Activated CD8-positive, alpha-beta memory T cell treated with anti-CD3 and anti-CD28 coated beads for 4 hours (primary cell): ENCODE measurements around the gene SELENON.

ENCODE experiments used
- DNase-seq, 2 donors: peaks; one replicate each; pipeline ENCODE4 v3.0.0-alpha.2; 2020; ENCODE audit warnings: low read depth in 2 of 2

The SELENON gene

GRCh38 chr1:25793585-25794170 is 6.3 kb upstream of the SELENON start:
- no peak for DNase-seq

GRCh38 chr1:25794325-25794724 is 5.7 kb upstream of the SELENON start:
- no peak for DNase-seq

GRCh38 chr1:25795211-25795610 is 4.8 kb upstream of the SELENON start:
- no peak for DNase-seq

- DNase-seq: no peak
Observed at GRCh38 chr1:25795946-25796810, 3.8 kb upstream of the SELENON start.

GRCh38 chr1:25796811-25797458 is 3.1 kb upstream of the SELENON start:
- peak; percentile 60 to 64 for DNase-seq

GRCh38 chr1:25797939-25798338 is 2.1 kb upstream of the SELENON start:
- DNase-seq: no peak

GRCh38 chr1:25798666-25799351 is 1.2 kb upstream of the SELENON start:
- no peak for DNase-seq

- DNase-seq: no peak
Observed at GRCh38 chr1:25799352-25799934, 550 bp upstream of the SELENON start.

GRCh38 chr1:25800703-25801377 is 847 bp downstream of the SELENON start:
- DNase-seq: no peak

- no peak for DNase-seq
Observed at GRCh38 chr1:25802915-25803314, 2.9 kb downstream of the SELENON start.

- DNase-seq: no peak
Observed at GRCh38 chr1:25803368-25803767, 3.4 kb downstream of the SELENON start.

GRCh38 chr1:25804244-25804963 is 4.4 kb downstream of the SELENON start:
- DNase-seq: no peak

- no peak for DNase-seq
Observed at GRCh38 chr1:25804964-25805862, 5.2 kb downstream of the SELENON start.

GRCh38 chr1:25805863-25806225 is 5.9 kb downstream of the SELENON start:
- DNase-seq: no peak

- no peak for DNase-seq
Observed at GRCh38 chr1:25806418-25806817, 6.4 kb downstream of the SELENON start.

GRCh38 chr1:25807480-25808390 is 7.7 kb downstream of the SELENON start:
- no peak for DNase-seq

- DNase-seq: no peak
Observed at GRCh38 chr1:25808481-25809244, 8.7 kb downstream of the SELENON start.
